ENCODE measurements around the gene SLC10A1. TPM values are rescaled to one million over a fixed set of nuclear protein-coding genes. Genes with fewer than 3 reads are reported as not detected.

Gene SLC10A1
- total and polyA plus RNA-seq, 4 donors = 1.1 to 77.3 (median 60.3) TPM

Small RNAs within 50 kb of the gene (small RNA-seq; reads per million reads assigned to genes)
- gene RF00614 = not detected

Other genes starting within 250 kb of the SLC10A1 start
- not detected for gene CCDC177, start 222.4 kb downstream of the SLC10A1 start, total RNA-seq
- under 1 TPM in 1 of 2 donors, not detected in 1; 0.08 TPM for gene CCDC177, start 222.4 kb downstream of the SLC10A1 start, polyA plus RNA-seq
- 10 to 100 TPM in 1 of 2 donors, 1 to 10 TPM in 1; 7.9 to 10.8 TPM for gene SUSD6, start 185.6 kb downstream of the SLC10A1 start, total RNA-seq
- 1 to 10 TPM; 6.8 to 7.4 TPM for gene SUSD6, start 185.6 kb downstream of the SLC10A1 start, polyA plus RNA-seq
- 100 to 1,000 TPM in 1 of 2 donors, 10 to 100 TPM in 1; 74.4 to 254 TPM for gene SRSF5, start 30.1 kb downstream of the SLC10A1 start, total RNA-seq
- 100 to 1,000 TPM in 1 of 2 donors, 10 to 100 TPM in 1; 89.7 to 205 TPM for gene SRSF5, start 30.1 kb downstream of the SLC10A1 start, polyA plus RNA-seq
- gene SMOC1, start 82.2 kb upstream of the SLC10A1 start, total RNA-seq = 10 to 100 TPM; 21.9 to 43.7 TPM
- 10 to 100 TPM; 11.2 to 32.9 TPM for gene SMOC1, start 82.2 kb upstream of the SLC10A1 start, polyA plus RNA-seq